ENCODE data around the gene LOXL1. TPM values are rescaled to one million over a fixed set of nuclear protein-coding genes. Genes with fewer than 3 reads are reported as not detected.

LOXL1 gene
- total RNA-seq, 4 donors from 2014 or later = 4.9 to 11.2 (median 5.7) TPM

DNA sequence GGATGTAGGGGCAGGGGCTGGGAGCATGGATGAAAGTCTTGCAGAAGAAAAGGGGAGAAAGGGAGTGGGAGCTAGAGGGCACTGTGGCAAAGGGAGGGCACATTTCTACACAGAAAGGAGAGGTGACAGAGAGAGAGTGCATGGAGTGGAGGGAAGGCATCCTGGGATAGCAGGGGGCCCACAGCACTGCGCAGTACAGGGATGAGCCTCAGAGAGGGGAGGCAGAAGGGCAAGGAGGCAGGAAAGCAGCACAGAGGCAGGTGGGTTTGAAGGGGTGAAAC, 60.5 kb downstream of the LOXL1 start:
- no peak for ATAC-seq
- Histone ChIP-seq H3K27ac (peak overlapping the region; percentile 5 to 94 (median 90)), H3K9me3 (no peaks in the 10 kb centered on the region), H3K4me3 (no peak overlapping the region), H3K27me3 (no peaks in the 10 kb centered on the region), H3K4me1 (peaks cover 66 to 92% of the 10 kb centered on the region in 2 donors), H3K36me3 (peaks cover 0 to 17% of the 10 kb centered on the region in 2 donors)
- intact Hi-C loops (cut with DNase I; ENCODE audit: low total_unique reads) (no loop called here), in situ Hi-C loops (cut with MboI; ENCODE audit: low sequenced_read_pairs in 4 of 4) (loop anchor here in 2 of 4 donors (10.0 to 25.0 kb wide), 2 partner anchors 58 to 476 kb away; partner anchors contain the start of gene UBL7 (in 1 of the 2))
- DNase-seq = no peak
- TF ChIP-seq, protein P1, sequence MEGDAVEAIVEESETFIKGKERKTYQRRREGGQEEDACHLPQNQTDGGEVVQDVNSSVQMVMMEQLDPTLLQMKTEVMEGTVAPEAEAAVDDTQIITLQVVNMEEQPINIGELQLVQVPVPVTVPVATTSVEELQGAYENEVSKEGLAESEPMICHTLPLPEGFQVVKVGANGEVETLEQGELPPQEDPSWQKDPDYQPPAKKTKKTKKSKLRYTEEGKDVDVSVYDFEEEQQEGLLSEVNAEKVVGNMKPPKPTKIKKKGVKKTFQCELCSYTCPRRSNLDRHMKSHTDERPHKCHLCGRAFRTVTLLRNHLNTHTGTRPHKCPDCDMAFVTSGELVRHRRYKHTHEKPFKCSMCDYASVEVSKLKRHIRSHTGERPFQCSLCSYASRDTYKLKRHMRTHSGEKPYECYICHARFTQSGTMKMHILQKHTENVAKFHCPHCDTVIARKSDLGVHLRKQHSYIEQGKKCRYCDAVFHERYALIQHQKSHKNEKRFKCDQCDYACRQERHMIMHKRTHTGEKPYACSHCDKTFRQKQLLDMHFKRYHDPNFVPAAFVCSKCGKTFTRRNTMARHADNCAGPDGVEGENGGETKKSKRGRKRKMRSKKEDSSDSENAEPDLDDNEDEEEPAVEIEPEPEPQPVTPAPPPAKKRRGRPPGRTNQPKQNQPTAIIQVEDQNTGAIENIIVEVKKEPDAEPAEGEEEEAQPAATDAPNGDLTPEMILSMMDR (IDR thresholded peaks at IDR 0.05 in 4 of 5, conservative IDR thresholded peaks at IDR 0.05 in 1 of 5) = no peak
- no peak for TF ChIP-seq POLR2A (IDR thresholded peaks at IDR 0.05)

DNA sequence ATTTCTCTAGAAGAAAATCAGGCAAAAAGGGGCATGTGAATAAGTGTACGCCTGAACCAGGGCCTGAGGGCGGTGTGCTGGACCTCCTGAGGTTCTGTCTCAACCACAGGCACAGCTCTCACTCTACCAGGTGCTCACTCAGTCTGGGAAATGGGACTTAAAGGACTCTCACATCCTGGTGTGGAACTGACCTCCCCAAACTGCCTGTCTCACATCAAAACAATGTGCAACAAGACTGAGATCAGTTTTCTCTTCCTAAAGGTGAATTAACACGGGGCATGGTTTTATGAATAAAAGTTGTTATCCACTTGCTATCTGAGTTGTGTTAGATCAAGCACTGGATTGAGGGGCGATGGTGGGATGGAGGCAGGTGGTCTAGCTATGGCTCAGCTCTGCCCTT, 61.0 kb downstream of the LOXL1 start:
- in situ Hi-C loops (cut with MboI; ENCODE audit: low sequenced_read_pairs in 4 of 4) = loop anchor here in 2 of 4 donors (10.0 to 25.0 kb wide), 2 partner anchors 58 to 475 kb away; partner anchors contain the start of gene UBL7 (in 1 of the 2)

DNA sequence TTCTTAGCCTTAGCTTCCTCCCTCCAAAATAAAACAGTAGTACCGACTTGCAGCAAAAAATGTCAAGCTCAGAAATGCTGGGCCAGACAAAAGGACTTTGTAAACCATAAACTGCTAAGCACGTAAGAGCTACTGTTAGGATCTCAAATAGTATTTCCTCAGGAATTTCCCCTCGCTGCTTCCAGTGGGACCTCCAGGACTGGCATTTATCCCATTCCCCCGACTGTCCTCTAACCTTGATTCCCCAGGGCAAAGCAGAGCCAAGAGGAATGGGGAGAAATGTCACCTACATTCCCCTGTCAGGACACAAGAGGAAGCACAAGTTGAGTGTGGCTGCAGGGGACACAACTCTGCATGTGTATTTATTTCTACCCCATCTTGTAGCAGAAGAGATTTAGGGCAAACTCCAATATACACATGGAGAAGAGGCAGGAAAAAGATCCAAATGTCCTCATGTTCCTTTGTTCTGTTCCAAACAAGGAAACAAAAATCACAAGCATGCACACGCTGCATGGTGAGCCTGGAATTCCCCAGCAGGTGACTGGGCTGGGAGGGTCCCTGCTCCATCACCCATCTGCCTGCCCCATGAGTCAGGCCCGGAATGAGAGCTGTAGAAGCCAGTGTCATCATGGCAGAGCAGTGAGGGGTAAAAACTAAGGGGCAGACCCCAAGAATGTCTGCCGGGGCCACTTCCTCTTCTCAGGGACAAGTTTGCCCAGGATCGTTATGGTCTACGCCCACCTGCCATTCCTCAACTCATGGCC, 61.6 kb downstream of the LOXL1 start:
- Histone ChIP-seq H3K4me3 (no peak overlapping the region), H3K27me3 (no peaks in the 10 kb centered on the region), H3K4me1 (peaks cover 60 to 87% of the 10 kb centered on the region in 2 donors), H3K36me3 (peaks cover 0 to 17% of the 10 kb centered on the region in 2 donors), H3K27ac (peak overlapping the region; percentile 88 to 94 (median 90)), H3K9me3 (no peaks in the 10 kb centered on the region)
- DNase-seq (no peak), ATAC-seq (no peak)
- intact Hi-C loops (cut with DNase I; ENCODE audit: low total_unique reads) (no loop called here), in situ Hi-C loops (cut with MboI; ENCODE audit: low sequenced_read_pairs in 4 of 4) (loop anchor here in 2 of 4 donors (10.0 to 25.0 kb wide), 2 partner anchors 57 to 474 kb away; partner anchors contain the start of gene UBL7 (in 1 of the 2))
- TF ChIP-seq, protein P1 (IDR thresholded peaks at IDR 0.05 in 4 of 5, conservative IDR thresholded peaks at IDR 0.05 in 1 of 5) = no peak
- TF ChIP-seq POLR2A (IDR thresholded peaks at IDR 0.05) = no peak

More for the DNA sequence above, 61.0 kb downstream of the LOXL1 start:
- H3K36me3 ChIP-seq = peaks cover 0 to 17% of the 10 kb centered on the region in 2 donors
- H3K4me1 ChIP-seq = peaks cover 60 to 87% of the 10 kb centered on the region in 2 donors
- H3K27me3 ChIP-seq = no peaks in the 10 kb centered on the region
- no peak for DNase-seq
- H3K9me3 ChIP-seq = no peaks in the 10 kb centered on the region
- no peak overlapping the region for H3K4me3 ChIP-seq
- intact Hi-C loops (cut with DNase I; ENCODE audit: low total_unique reads) = no loop called here
- ATAC-seq = no peak
- H3K27ac ChIP-seq = peak overlapping the region; percentile 5 to 94 (median 90)
- TF ChIP-seq, protein P1 (IDR thresholded peaks at IDR 0.05 in 4 of 5, conservative IDR thresholded peaks at IDR 0.05 in 1 of 5) = no peak
- no peak for TF ChIP-seq POLR2A (IDR thresholded peaks at IDR 0.05)

DNA sequence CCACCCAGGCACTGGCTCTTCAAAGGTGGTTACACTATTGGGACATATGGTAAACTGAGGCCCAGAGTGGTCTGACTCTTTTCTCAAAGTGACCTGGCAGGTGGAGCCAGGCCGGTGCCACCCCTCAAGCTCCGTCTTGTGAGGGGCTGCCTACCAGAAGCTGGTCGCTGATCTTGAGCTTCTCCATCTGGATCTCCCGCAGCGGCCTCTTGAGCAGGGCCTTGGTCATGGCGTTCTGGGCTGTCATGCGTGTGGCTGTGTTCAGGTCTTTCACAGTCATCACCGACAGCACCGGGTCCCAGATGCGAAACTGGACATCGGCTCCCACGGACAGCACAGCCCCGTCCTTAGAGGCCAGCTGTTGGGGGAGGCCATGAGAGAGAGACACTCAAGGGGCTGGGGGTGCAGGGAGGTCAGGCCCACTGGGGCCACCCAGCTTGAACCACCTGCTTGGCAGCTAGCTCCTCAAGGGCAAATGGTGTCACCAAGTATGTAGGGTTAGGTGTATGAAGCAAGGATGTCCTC, 62.2 kb downstream of the LOXL1 start:
- peaks cover 0 to 17% of the 10 kb centered on the region in 2 donors for H3K36me3 ChIP-seq
- H3K4me3 ChIP-seq = no peak overlapping the region
- TF ChIP-seq POLR2A (IDR thresholded peaks at IDR 0.05) = no peak
- TF ChIP-seq, protein P1 (IDR thresholded peaks at IDR 0.05 in 4 of 5, conservative IDR thresholded peaks at IDR 0.05 in 1 of 5) = no peak
- H3K27ac ChIP-seq = peak overlapping the region; percentile 88 to 94 (median 90)
- intact Hi-C loops (cut with DNase I; ENCODE audit: low total_unique reads) (no loop called here), in situ Hi-C loops (cut with MboI; ENCODE audit: low sequenced_read_pairs in 4 of 4) (loop anchor here in 2 of 4 donors (10.0 to 25.0 kb wide), 2 partner anchors 56 to 474 kb away; partner anchors contain the start of gene UBL7 (in 1 of the 2))
- DNase-seq (no peak), ATAC-seq (no peak)
- no peaks in the 10 kb centered on the region for H3K9me3 ChIP-seq
- peaks cover 60 to 85% of the 10 kb centered on the region in 2 donors for H3K4me1 ChIP-seq
- no peaks in the 10 kb centered on the region for H3K27me3 ChIP-seq
